Measurements from ENCODE around the gene GDE1. TPM values are rescaled to one million over a fixed set of nuclear protein-coding genes. Genes with fewer than 3 reads are reported as not detected.

Gene GDE1
- total RNA-seq, 1 donor from 2014 or later = 26.5 TPM

- intact Hi-C loops (cut with micrococcal nuclease) = loop anchor here (2.0 to 5.0 kb wide), 4 partner anchors 142 to 1218 kb away; partner anchors contain the start of genes SMG1 and THUMPD1
Observed at GRCh38 chr16:19524616-19525384, 2.9 kb upstream of the GDE1 start.

GRCh38 chr16:19524356-19524615, 2.4 kb upstream of the GDE1 start:
- intact Hi-C loops (cut with micrococcal nuclease) = loop anchor here (2.0 to 5.0 kb wide), 4 partner anchors 142 to 1218 kb away; partner anchors contain the start of genes SMG1 and THUMPD1

- intact Hi-C loops (cut with micrococcal nuclease) = loop anchor here (1.0 to 5.0 kb wide), 7 partner anchors 32 to 1219 kb away; partner anchors contain the start of genes COQ7, IQCK, KNOP1 and SMG1
Observed at GRCh38 chr16:19523559-19524355, 1.9 kb upstream of the GDE1 start, which contains the start of gene CCP110. Gene CCP110 (plus strand): TSS chr16:19523942. CDS start chr16:19527882, 3,940 bp downstream.

GRCh38 chr16:19523184-19523558, 1.3 kb upstream of the GDE1 start:
- intact Hi-C loops (cut with micrococcal nuclease) = loop anchor here (1.0 to 5.0 kb wide), 6 partner anchors 32 to 1219 kb away; partner anchors contain the start of genes COQ7, IQCK, KNOP1 and SMG1

- intact Hi-C loops (cut with micrococcal nuclease) = loop anchor here (1.0 to 5.0 kb wide), 6 partner anchors 33 to 1220 kb away; partner anchors contain the start of genes COQ7, IQCK, KNOP1 and SMG1
Observed at GRCh38 chr16:19522760-19523159, 862 bp upstream of the GDE1 start.

GRCh38 chr16:19522397-19522732, 467 bp upstream of the GDE1 start:
- intact Hi-C loops (cut with micrococcal nuclease) = loop anchor here (5.0 kb wide), 3 partner anchors 140 to 1220 kb away; partner anchors contain the start of genes SMG1 and THUMPD1

- intact Hi-C loops (cut with micrococcal nuclease) = loop anchor here (5.0 kb wide), 3 partner anchors 139 to 1221 kb away; partner anchors contain the start of genes SMG1 and THUMPD1
Observed at GRCh38 chr16:19520861-19521331, 1.0 kb downstream of the GDE1 start.

- intact Hi-C loops (cut with micrococcal nuclease) = no loop called here
Observed at GRCh38 chr16:19518388-19518787, 3.5 kb downstream of the GDE1 start.

- intact Hi-C loops (cut with micrococcal nuclease) = no loop called here
Observed at GRCh38 chr16:19517424-19518089, 4.3 kb downstream of the GDE1 start.

- intact Hi-C loops (cut with micrococcal nuclease) = no loop called here
Observed at GRCh38 chr16:19515757-19516156, 6.1 kb downstream of the GDE1 start.

GRCh38 chr16:19513377-19514053, 8.4 kb downstream of the GDE1 start:
- intact Hi-C loops (cut with micrococcal nuclease) = no loop called here

GRCh38 chr16:19512297-19512696, 9.6 kb downstream of the GDE1 start:
- intact Hi-C loops (cut with micrococcal nuclease) = no loop called here

GRCh38 chr16:19507867-19508266, 14.0 kb downstream of the GDE1 start:
- intact Hi-C loops (cut with micrococcal nuclease) = loop anchor here (10.0 kb wide), 1 partner anchor 423 kb away; no protein-coding TSS in a partner anchor

- intact Hi-C loops (cut with micrococcal nuclease) = loop anchor here (10.0 kb wide), 1 partner anchor 422 kb away; no protein-coding TSS in a partner anchor
Observed at GRCh38 chr16:19506965-19507364, 14.9 kb downstream of the GDE1 start.

- intact Hi-C loops (cut with micrococcal nuclease) = loop anchor here (10.0 kb wide), 1 partner anchor 421 kb away; no protein-coding TSS in a partner anchor
Observed at GRCh38 chr16:19505600-19506303, 16.1 kb downstream of the GDE1 start.

GRCh38 chr16:19503461-19504075, 18.3 kb downstream of the GDE1 start:
- intact Hi-C loops (cut with micrococcal nuclease) = loop anchor here (5.0 to 10.0 kb wide), 2 partner anchors 336 to 419 kb away; partner anchors contain the start of gene SYT17

- intact Hi-C loops (cut with micrococcal nuclease) = loop anchor here (1.0 to 10.0 kb wide), 4 partner anchors 113 to 418 kb away; partner anchors contain the start of gene SYT17
Observed at GRCh38 chr16:19502395-19503131, 19.3 kb downstream of the GDE1 start.

- intact Hi-C loops (cut with micrococcal nuclease) = no loop called here
Observed at GRCh38 chr16:19499481-19499880, 22.4 kb downstream of the GDE1 start.

- intact Hi-C loops (cut with micrococcal nuclease) = no loop called here
Observed at GRCh38 chr16:19499006-19499405, 22.9 kb downstream of the GDE1 start.
